ENCODE measurements around the gene DAPK2.
"Not testable (repeated sequence)": the region's sequence is repeated elsewhere in the genome, so short reads cannot be mapped to it uniquely, and the experiment has no call there.

Gene DAPK2

GRCh38 chr15:64046421-64047153 lies at the start of gene DAPK2:
TSS of gene DAPK2 (minus strand) at chr15:64046485. CDS start at chr15:64040261, 6,224 bp downstream.
- DNase-seq, result peak; percentile 65

- DNase-seq, result no peak
Measured at GRCh38 chr15:64095431-64095794, 49.1 kb upstream of the DAPK2 start.

GRCh38 chr15:64093627-64094417 lies 47.5 kb upstream of the DAPK2 start, which contains the start of gene CIAO2A:
TSS of gene CIAO2A (minus strand) at chr15:64093838. CDS start at chr15:64093768, 70 bp downstream.
- peak; percentile 96 for DNase-seq

- DNase-seq, result peak; percentile 57
Measured at GRCh38 chr15:64092864-64093626, 46.8 kb upstream of the DAPK2 start.

GRCh38 chr15:64092075-64092820 lies 46.0 kb upstream of the DAPK2 start:
- DNase-seq, result no peak

GRCh38 chr15:64090527-64090926 lies 44.2 kb upstream of the DAPK2 start:
- no peak for DNase-seq

GRCh38 chr15:64089543-64090280 lies 43.4 kb upstream of the DAPK2 start:
- DNase-seq, result no peak

GRCh38 chr15:64082757-64083156 lies 36.5 kb upstream of the DAPK2 start:
- DNase-seq, result no peak

- DNase-seq, result not testable (repeated sequence)
Measured at GRCh38 chr15:64073496-64073895, 27.2 kb upstream of the DAPK2 start.

GRCh38 chr15:64072812-64073211 lies 26.5 kb upstream of the DAPK2 start:
- no peak for DNase-seq

GRCh38 chr15:64071931-64072765 lies 25.9 kb upstream of the DAPK2 start:
- DNase-seq, result no peak

GRCh38 chr15:64070965-64071851 lies 24.9 kb upstream of the DAPK2 start:
- no peak for DNase-seq

- DNase-seq, result no peak
Measured at GRCh38 chr15:64070106-64070505, 23.8 kb upstream of the DAPK2 start.

GRCh38 chr15:64068133-64068532 lies 21.8 kb upstream of the DAPK2 start:
- no peak for DNase-seq

- peak; percentile 76 for DNase-seq
Measured at GRCh38 chr15:64067564-64068030, 21.3 kb upstream of the DAPK2 start.

- no peak for DNase-seq
Measured at GRCh38 chr15:64066451-64066850, 20.2 kb upstream of the DAPK2 start.

GRCh38 chr15:64060716-64061115 lies 14.4 kb upstream of the DAPK2 start:
- DNase-seq, result no peak

- DNase-seq, result not testable (repeated sequence)
Measured at GRCh38 chr15:64059104-64059503, 12.8 kb upstream of the DAPK2 start.

GRCh38 chr15:64058279-64058678 lies 12.0 kb upstream of the DAPK2 start:
- DNase-seq, result no peak

GRCh38 chr15:64053674-64054073 lies 7.4 kb upstream of the DAPK2 start:
- not testable (repeated sequence) for DNase-seq
